GM23248 (cell line): ENCODE results near the gene CEP192.

Experiments used
- EZH2 ChIP-seq: fragments of 200-600 bp; sonication (generic); IDR thresholded peaks from 2 replicates; pipeline ENCODE4 v1.6.1; 2018; ENCODE audit warnings: antibody characterized with exemption, mild to moderate bottlenecking; ENCODE audit not compliant: insufficient read depth, poor library complexity, severe bottlenecking
- EZH2phosphoT487 ChIP-seq: fragments of 200-600 bp; sonication (generic); IDR thresholded peaks from 2 replicates; pipeline ENCODE4 v1.6.1; 2018; ENCODE audit warnings: antibody characterized with exemption, moderate library complexity, mild to moderate bottlenecking, low read depth; ENCODE audit not compliant: insufficient read depth

DNA sequence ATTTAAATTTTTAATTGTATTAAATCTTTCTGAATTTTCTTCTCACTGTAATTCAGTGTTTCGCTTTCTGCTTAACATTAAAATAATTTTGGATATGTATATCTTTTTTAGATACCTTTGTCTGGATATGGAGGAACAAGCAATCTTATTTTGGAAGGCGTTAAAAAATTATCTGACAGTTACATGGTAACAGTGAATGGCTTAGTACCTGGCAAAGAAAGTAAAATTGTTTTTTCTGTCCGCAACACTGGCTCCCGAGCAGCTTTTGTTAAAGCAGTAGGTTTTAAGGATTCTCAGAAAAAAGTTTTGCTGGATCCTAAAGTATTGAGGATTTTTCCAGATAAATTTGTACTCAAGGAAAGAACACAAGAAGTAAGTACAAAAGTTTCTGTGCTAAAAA, 95.7 kb downstream of the CEP192 start:
- TF ChIP-seq EZH2 (no peak), EZH2phosphoT487 (no peak)
